ENCODE data around the gene CIC. TPM values are rescaled to one million over a fixed set of nuclear protein-coding genes. Genes with fewer than 3 reads are reported as not detected.
A peak's percentile ranks its signal among the peaks of the same experiment; 100 is the strongest.

The CIC gene
- total RNA-seq, 3 donors from 2014 or later (not counting 1 experiment from before 2014, with no cell fraction given) = 95.4 to 121 (median 108) TPM

DNA sequence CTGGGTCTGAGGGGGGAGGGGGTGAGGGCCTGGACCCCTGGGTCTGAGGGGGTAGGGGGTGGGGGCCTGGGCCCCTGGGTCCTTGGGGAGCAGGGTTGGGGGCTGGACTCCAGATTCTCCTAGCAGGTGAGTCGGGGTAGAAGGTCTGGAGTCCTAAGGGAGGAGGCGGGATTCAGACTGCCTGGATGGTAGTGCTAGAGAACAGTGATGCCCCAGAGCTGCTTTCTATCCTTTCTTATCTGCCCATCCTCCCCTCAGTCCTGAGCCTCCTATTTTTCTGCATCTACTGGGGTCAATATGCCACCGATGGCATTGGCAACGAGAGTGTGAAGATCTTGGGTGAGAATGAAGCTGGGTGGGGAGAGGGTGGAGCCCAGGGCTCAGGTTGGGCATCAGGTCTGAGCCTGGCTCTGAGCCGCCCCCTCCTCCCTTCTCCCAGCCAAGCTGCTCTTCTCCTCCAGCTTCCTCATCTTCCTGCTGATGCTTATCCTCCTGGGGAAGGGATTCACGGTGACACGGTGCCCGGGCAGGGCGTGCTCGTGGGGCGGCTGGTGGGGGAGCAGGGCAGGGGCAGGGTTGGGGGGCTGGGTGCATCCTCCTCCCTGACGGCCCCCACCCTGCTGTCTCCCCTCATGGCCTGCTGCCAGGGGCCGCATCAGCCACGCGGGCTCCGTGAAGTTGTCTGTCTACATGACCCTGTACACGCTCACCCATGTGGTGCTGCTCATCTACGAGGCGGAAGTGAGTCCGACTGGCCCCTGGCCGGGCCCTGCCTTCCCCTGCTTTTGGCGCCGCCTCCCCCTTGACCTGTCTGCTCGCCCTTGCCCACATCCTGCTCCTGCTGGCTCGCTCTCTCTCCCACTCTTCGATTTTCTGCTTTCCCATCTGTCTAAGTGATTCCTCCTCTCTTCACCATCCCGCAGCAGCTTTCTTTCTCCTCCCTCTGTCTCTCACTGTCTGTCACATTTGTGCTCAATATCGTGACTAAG lies 47.5 kb downstream of the CIC start:
- H3K27ac Mint-ChIP-seq = peak overlapping the region in 1 of 2 donors; percentile 8
- WGBS (ENCODE audit: insufficient coverage) = 26% methylated on average over 27 of the region's 28 CpGs
- Histone ChIP-seq H3K27ac (ENCODE audit: low read length) (no peak overlapping the region), H3K4me3 (ENCODE audit: low read length) (no peak overlapping the region), H3K9me3 (ENCODE audit: control insufficient read depth, insufficient read depth, low read length) (no peaks in the 10 kb centered on the region), H3K36me3 (ENCODE audit: control insufficient read depth, insufficient read depth, low read length) (no peaks in the 10 kb centered on the region), H3K4me1 (ENCODE audit: control insufficient read depth, insufficient read depth, low read length) (peaks cover 36% of the 10 kb centered on the region), H3K27me3 (ENCODE audit: control insufficient read depth, insufficient read depth, low read length) (peaks cover 23% of the 10 kb centered on the region)
- intact Hi-C loops (cut with micrococcal nuclease) = no loop called here
- H3K27me3 Mint-ChIP-seq (ENCODE audit: low read depth in 2 of 2) = peaks cover 15 to 31% of the 10 kb centered on the region in 2 donors
- peak overlapping the region; percentile 22 for H3K4me3 Mint-ChIP-seq
- H3K9me3 Mint-ChIP-seq = no peaks in the 10 kb centered on the region
- peak; percentile 53 to 58 (median 53) for ATAC-seq
- H3K36me3 Mint-ChIP-seq = no peaks in the 10 kb centered on the region
- TF ChIP-seq, protein P1, sequence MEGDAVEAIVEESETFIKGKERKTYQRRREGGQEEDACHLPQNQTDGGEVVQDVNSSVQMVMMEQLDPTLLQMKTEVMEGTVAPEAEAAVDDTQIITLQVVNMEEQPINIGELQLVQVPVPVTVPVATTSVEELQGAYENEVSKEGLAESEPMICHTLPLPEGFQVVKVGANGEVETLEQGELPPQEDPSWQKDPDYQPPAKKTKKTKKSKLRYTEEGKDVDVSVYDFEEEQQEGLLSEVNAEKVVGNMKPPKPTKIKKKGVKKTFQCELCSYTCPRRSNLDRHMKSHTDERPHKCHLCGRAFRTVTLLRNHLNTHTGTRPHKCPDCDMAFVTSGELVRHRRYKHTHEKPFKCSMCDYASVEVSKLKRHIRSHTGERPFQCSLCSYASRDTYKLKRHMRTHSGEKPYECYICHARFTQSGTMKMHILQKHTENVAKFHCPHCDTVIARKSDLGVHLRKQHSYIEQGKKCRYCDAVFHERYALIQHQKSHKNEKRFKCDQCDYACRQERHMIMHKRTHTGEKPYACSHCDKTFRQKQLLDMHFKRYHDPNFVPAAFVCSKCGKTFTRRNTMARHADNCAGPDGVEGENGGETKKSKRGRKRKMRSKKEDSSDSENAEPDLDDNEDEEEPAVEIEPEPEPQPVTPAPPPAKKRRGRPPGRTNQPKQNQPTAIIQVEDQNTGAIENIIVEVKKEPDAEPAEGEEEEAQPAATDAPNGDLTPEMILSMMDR (IDR thresholded peaks at IDR 0.05) = no peak
- H3K4me1 Mint-ChIP-seq = peaks cover 23 to 34% of the 10 kb centered on the region in 2 donors
- no peak for DNase-seq

DNA sequence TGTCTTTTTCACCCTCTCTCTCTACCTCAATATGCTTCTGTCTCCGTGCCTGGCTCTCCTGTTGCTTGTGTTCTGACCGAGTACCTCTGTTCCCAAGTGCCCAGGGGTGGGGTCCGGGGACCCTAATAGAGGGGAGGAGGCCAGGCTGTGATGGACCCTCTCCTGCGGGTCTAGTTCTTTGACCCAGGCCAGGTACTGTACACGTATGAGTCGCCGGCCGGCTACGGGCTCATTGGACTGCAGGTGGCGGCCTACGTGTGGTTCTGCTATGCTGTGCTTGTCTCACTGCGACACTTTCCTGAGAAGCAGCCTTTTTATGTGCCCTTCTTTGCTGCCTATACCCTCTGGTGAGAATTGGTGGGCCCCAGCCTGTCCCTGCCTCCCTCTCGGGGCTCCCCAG lies 48.5 kb downstream of the CIC start:
- TF ChIP-seq, protein P1 (IDR thresholded peaks at IDR 0.05) = no peak
- no peaks in the 10 kb centered on the region for H3K36me3 ChIP-seq (ENCODE audit: control insufficient read depth, insufficient read depth, low read length)
- ATAC-seq = no peak
- Mint-ChIP-seq H3K27ac (peak overlapping the region in 1 of 2 donors; percentile 8), H3K27me3 (ENCODE audit: low read depth in 2 of 2) (peaks cover 17 to 33% of the 10 kb centered on the region in 2 donors), H3K4me3 (peak overlapping the region; percentile 22), H3K36me3 (no peaks in the 10 kb centered on the region), H3K4me1 (peaks cover 15 to 27% of the 10 kb centered on the region in 2 donors), H3K9me3 (no peaks in the 10 kb centered on the region)
- H3K4me1 ChIP-seq (ENCODE audit: control insufficient read depth, insufficient read depth, low read length) = peaks cover 31% of the 10 kb centered on the region
- H3K27me3 ChIP-seq (ENCODE audit: control insufficient read depth, insufficient read depth, low read length) = peaks cover 13% of the 10 kb centered on the region
- WGBS (ENCODE audit: insufficient coverage) = 92% methylated on average over 13 of the region's 13 CpGs
- no peak overlapping the region for H3K27ac ChIP-seq (ENCODE audit: low read length)
- no peak for DNase-seq
- intact Hi-C loops (cut with micrococcal nuclease) = no loop called here
- H3K4me3 ChIP-seq (ENCODE audit: low read length) = no peak overlapping the region
- H3K9me3 ChIP-seq (ENCODE audit: control insufficient read depth, insufficient read depth, low read length) = no peaks in the 10 kb centered on the region

DNA sequence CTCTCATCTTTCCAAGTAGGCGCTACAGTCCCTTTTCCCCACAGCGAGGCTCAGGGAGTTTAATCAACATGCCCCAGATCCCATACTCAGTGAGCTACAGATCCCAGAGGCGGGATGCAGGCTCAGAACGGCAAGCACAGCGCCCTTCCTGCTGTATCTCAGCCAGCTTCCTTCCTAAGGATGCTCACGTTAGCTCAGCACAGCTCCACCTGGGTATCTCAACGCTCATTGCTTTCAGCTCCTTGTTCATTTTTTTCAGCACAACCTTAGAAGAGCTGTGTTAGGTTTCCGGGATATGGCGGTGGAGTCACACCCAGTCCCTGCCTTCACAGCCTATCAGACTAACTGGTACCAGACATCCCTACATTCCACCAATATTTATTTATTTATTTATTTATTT lies 53.3 kb downstream of the CIC start:
- H3K9me3 Mint-ChIP-seq = no peaks in the 10 kb centered on the region
- 81% methylated on average over 9 of the region's 9 CpGs for WGBS (ENCODE audit: insufficient coverage)
- Histone ChIP-seq H3K27ac (ENCODE audit: low read length) (no peak overlapping the region), H3K4me3 (ENCODE audit: low read length) (no peak overlapping the region), H3K27me3 (ENCODE audit: control insufficient read depth, insufficient read depth, low read length) (peaks cover 8% of the 10 kb centered on the region), H3K36me3 (ENCODE audit: control insufficient read depth, insufficient read depth, low read length) (no peaks in the 10 kb centered on the region), H3K4me1 (ENCODE audit: control insufficient read depth, insufficient read depth, low read length) (peaks cover 25% of the 10 kb centered on the region), H3K9me3 (ENCODE audit: control insufficient read depth, insufficient read depth, low read length) (no peaks in the 10 kb centered on the region)
- TF ChIP-seq, protein P1 (IDR thresholded peaks at IDR 0.05) = no peak
- intact Hi-C loops (cut with micrococcal nuclease) = no loop called here
- peaks cover 18 to 27% of the 10 kb centered on the region in 2 donors for H3K4me1 Mint-ChIP-seq
- no peak overlapping the region for H3K4me3 Mint-ChIP-seq
- no peak for DNase-seq
- H3K36me3 Mint-ChIP-seq = peaks cover 5% of the 10 kb centered on the region
- ATAC-seq = no peak
- peaks cover 15 to 19% of the 10 kb centered on the region in 2 donors for H3K27me3 Mint-ChIP-seq (ENCODE audit: low read depth in 2 of 2)
- no peak overlapping the region for H3K27ac Mint-ChIP-seq
